Erythroblast (primary cell): ENCODE data around the gene ATG14.

Experiments used
- GATA1 ChIP-seq: IDR thresholded peaks from 2 replicates; pipeline ENCODE4 v1.6.1; 2011; ENCODE audit warnings: low read depth, mild to moderate bottlenecking, control low read depth, low read length, moderate library complexity
- POLR2A ChIP-seq: IDR thresholded peaks from 2 replicates; pipeline ENCODE4 v1.6.1; 2011; ENCODE audit warnings: mild to moderate bottlenecking, low read length

GRCh38 chr14:55446833-55447232, 35.2 kb upstream of the ATG14 start:
- TF ChIP-seq POLR2A, result no peak
- TF ChIP-seq GATA1, result no peak
